H1 (cell line): ENCODE results near the gene C1orf21. TPM values are rescaled to one million over a fixed set of nuclear protein-coding genes. Genes with fewer than 3 reads are reported as not detected.

Experiments
- CHD7 ChIP-seq: fragments of 300-600 bp; sonication (generic); IDR thresholded peaks from 2 replicates; pipeline ENCODE4 v1.7.1; 2012; ENCODE audit warnings: low read length, moderate library complexity, mild to moderate bottlenecking, inconsistent platforms; ENCODE audit not compliant: insufficient replicate concordance
- polyA plus RNA-seq, 7 experiments: library from polyadenylated mRNA; depleted of rRNA in 3 of 7; stranded (reverse) in 5 of 7; unstranded in 2 of 7; fragments of >200 nt in 5 of 7; fragments of 200-250 nt in 2 of 7; gene quantifications; 1 replicate in 5 of 7; 2 replicates in 1 of 7; 4 replicates in 1 of 7; pipeline versions ENCODE4 v1.2.1 to v1.2.3, GENCODE V29; 2011 to 2013; ENCODE audit warnings: missing spikeins in 2 of 7, mixed read lengths in 2 of 7
- total RNA-seq: library from RNA; stranded (reverse); fragmentation: NEBNext Ultra II Directional; extraction: Animal tissue kit (Norgen Biotek cat#: 25700); gene quantifications from 2 replicates; pipeline ENCODE4 v1.2.1, GENCODE V29; 2021

Gene C1orf21
- total and polyA plus RNA-seq, 2 of the 8 experiments (the other 6 are each of a cell fraction or from before 2014, with no cell fraction given): 16.6 to 51.0 TPM

- TF ChIP-seq CHD7: no peak
Measured at GRCh38 chr1:184479435-184480167, 92.8 kb downstream of the C1orf21 start (continued).
